ENCODE results near the gene VWA7. TPM values are rescaled to one million over a fixed set of nuclear protein-coding genes. Genes with fewer than 3 reads are reported as not detected.

VWA7 gene
- total RNA-seq, 2 donors from 2014 or later = 4.2 to 6.3 TPM

DNA sequence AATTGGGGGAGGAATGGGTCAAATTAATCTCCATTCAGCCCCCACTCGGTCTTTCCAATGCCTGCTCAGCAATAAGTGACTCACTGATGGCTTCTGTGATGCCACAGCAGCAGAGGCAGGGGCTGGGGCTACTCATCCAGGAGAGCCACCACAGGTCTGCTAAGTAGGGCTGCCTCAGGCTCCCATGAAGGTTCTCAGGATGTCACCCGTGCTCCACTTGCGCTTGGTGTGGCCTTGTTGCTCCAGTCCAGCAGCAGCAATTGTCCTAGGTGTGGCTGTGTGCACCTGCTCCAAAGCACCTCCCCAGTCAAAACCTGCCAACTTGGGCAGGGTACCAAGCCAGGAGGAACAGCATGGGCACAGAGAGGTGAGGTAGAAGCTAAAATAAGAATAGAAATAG lies 55.0 kb downstream of the VWA7 start:
- no peaks in the 10 kb centered on the region for H3K36me3 ChIP-seq (replicated peaks in 1 of 2; ENCODE audit: insufficient read depth in 1 of 2, low read depth in 2 of 2)
- H3K27ac ChIP-seq = no peak overlapping the region
- ATAC-seq (no peak), DNase-seq (no peak)
- TF ChIP-seq, protein P1, sequence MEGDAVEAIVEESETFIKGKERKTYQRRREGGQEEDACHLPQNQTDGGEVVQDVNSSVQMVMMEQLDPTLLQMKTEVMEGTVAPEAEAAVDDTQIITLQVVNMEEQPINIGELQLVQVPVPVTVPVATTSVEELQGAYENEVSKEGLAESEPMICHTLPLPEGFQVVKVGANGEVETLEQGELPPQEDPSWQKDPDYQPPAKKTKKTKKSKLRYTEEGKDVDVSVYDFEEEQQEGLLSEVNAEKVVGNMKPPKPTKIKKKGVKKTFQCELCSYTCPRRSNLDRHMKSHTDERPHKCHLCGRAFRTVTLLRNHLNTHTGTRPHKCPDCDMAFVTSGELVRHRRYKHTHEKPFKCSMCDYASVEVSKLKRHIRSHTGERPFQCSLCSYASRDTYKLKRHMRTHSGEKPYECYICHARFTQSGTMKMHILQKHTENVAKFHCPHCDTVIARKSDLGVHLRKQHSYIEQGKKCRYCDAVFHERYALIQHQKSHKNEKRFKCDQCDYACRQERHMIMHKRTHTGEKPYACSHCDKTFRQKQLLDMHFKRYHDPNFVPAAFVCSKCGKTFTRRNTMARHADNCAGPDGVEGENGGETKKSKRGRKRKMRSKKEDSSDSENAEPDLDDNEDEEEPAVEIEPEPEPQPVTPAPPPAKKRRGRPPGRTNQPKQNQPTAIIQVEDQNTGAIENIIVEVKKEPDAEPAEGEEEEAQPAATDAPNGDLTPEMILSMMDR (IDR thresholded peaks at IDR 0.05) = no peak
- TF ChIP-seq POLR2A (IDR thresholded peaks at IDR 0.05) = no peak
- intact Hi-C loops (cut with DNase I) = no loop called here
- H3K27me3 ChIP-seq = no peaks in the 10 kb centered on the region
- 82% methylated on average over 3 of the region's 3 CpGs; no CpG with 5 or more reads in 1 of the 2 donors for WGBS, 2 donors
- H3K4me3 ChIP-seq = no peak overlapping the region
- H3K4me1 ChIP-seq = peaks cover 11% of the 10 kb centered on the region
- no peaks in the 10 kb centered on the region for H3K9me3 ChIP-seq

DNA sequence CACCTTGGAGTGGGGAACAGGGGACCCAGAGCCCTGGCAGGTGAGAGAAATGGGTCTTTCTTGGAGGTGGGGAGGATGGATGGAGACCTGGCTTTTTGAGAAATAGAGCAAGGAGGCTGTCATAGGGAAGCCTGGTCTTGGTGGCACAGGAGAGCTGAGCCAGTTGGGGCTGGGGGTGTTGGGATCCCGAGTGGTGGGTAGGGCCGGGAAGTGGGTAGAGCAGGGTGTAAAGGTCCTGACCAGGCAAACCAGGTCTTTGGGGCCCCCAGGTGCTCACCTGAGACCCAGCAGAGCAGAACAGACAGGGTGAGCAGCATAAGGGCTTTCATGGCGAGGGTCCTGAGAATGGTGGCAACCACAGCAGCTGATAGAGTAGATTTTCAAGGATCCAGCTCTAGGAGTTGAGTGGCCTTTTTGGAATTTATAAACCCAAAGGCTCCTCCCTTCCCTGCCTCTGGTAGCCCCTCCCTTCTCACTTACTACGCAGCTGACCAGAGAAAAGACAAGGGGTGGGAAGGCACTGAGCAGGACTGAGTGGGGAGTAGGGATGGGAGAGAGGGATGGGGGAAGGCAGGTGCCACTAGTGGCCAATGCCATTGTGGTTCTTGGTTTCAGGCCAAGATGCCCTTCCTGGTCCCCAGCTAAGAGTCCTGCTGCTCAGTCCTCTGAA lies 55.6 kb downstream of the VWA7 start, which contains the start of gene LY6G6C:
TSS of gene LY6G6C (minus strand) at position 396 of the 670 bp plus-strand sequence. CDS start at position 329, 67 bp downstream.
- H3K27ac ChIP-seq = no peak within 1 kb of the TSS
- WGBS, 2 donors = 72 to 90% methylated on average over 4 of the region's 4 CpGs
- H3K4me3 ChIP-seq = no peak within 1 kb of the TSS
- H3K27me3 ChIP-seq = no peaks in the 10 kb centered on the region
- H3K4me1 ChIP-seq = peaks cover 11% of the 10 kb centered on the region
- ATAC-seq = no peak
- no peak for DNase-seq
- no peaks in the 10 kb centered on the region for H3K36me3 ChIP-seq (replicated peaks in 1 of 2; ENCODE audit: insufficient read depth in 1 of 2, low read depth in 2 of 2)
- intact Hi-C loops (cut with DNase I) = no loop called here
- TF ChIP-seq POLR2A (IDR thresholded peaks at IDR 0.05) = no peak
- TF ChIP-seq, protein P1 (IDR thresholded peaks at IDR 0.05) = no peak
- no peaks in the 10 kb centered on the region for H3K9me3 ChIP-seq

DNA sequence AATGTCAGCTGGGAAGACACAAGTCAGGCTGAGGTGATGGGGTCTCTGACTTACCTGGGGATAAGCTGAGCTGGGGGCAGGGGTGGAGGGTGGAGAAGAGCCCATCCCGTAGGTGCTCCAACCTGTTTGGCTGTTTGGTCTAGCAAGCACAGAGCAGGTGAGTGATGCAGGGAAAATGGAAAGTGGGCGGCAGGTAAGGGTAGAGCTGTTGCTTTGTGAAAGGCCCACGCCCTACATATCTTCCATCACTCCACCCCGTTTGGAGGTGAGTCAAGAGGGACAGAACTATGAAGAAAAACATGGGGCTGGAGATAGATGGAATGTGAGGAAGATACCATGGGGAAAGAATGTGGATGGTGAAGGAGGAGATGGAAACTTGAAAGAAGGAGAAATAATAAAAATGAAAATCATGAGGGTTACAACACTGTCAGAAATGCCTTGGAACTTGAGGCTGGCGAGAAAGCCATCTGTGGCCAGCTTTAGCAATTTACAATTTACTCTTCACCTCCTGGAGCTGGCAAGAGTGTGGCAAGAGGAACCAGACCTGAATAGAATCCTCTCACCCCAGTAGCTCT lies 56.8 kb downstream of the VWA7 start:
- TF ChIP-seq POLR2A (IDR thresholded peaks at IDR 0.05) = no peak
- TF ChIP-seq, protein P1 (IDR thresholded peaks at IDR 0.05) = no peak
- ATAC-seq = no peak
- Histone ChIP-seq H3K4me1 (peaks cover 11% of the 10 kb centered on the region), H3K27me3 (no peaks in the 10 kb centered on the region), H3K36me3 (replicated peaks in 1 of 2; ENCODE audit: insufficient read depth in 1 of 2, low read depth in 2 of 2) (no peaks in the 10 kb centered on the region), H3K4me3 (no peak overlapping the region), H3K27ac (no peak overlapping the region), H3K9me3 (no peaks in the 10 kb centered on the region)
- DNase-seq = no peak
- 65 to 72% methylated on average over 5 of the region's 5 CpGs for WGBS, 2 donors
- intact Hi-C loops (cut with DNase I) = no loop called here

DNA sequence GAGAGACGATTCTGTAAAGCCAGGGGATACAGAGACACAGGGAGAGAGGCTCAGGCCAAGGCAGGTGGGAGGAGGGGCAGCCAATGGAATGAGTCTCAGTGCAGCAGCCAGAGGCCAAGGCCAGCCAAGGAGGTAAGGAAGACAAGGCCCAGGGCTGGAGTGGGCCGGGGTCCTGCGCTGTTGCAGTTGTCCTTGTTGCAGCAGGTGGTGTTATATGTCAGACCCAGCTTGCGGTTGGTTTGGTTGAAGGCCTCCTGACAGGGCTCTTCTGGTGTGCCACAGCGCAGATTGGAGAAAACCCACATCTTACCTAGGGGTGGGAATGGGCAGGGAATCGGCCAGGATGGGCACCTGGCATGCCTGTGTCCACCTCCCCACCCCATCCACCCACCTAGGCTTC lies 58.1 kb downstream of the VWA7 start:
- Histone ChIP-seq H3K4me3 (no peak overlapping the region), H3K9me3 (no peaks in the 10 kb centered on the region), H3K27me3 (no peaks in the 10 kb centered on the region), H3K4me1 (peaks cover 11% of the 10 kb centered on the region), H3K36me3 (replicated peaks in 1 of 2; ENCODE audit: insufficient read depth in 1 of 2, low read depth in 2 of 2) (no peaks in the 10 kb centered on the region), H3K27ac (peak overlapping the region in 2 of 4 donors; percentile 30)
- TF ChIP-seq POLR2A (IDR thresholded peaks at IDR 0.05) = no peak
- TF ChIP-seq, protein P1 (IDR thresholded peaks at IDR 0.05) = no peak
- WGBS, 2 donors = 52 to 65% methylated on average over 5 to 6 of the region's 6 CpGs
- intact Hi-C loops (cut with DNase I) = no loop called here
- DNase-seq (no peak), ATAC-seq (no peak)

Measured in body of pancreas (tissue), 4 donors.